Measurements from ENCODE around the gene EPN2.

DNA sequence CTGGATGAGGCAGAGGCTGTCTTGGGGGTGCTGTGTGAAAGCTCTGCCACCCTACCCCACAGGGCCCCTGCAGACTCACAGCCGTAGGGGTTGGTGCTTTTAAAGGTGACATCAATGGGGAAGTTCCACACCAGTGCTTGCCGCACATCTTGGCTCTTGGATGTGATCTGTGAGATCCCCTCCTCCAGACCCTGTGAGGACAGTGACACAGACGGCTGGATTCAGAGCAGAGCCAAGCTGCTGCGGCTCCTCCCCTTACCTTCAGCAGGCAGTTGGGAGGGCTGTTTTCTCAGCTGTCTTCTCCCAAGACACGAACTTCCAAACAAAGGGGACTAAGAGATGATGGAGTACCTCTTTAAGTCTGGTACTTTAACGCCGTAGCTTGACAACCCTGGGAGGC, 120.6 kb downstream of the EPN2 start:
- TF ChIP-seq, protein P1, sequence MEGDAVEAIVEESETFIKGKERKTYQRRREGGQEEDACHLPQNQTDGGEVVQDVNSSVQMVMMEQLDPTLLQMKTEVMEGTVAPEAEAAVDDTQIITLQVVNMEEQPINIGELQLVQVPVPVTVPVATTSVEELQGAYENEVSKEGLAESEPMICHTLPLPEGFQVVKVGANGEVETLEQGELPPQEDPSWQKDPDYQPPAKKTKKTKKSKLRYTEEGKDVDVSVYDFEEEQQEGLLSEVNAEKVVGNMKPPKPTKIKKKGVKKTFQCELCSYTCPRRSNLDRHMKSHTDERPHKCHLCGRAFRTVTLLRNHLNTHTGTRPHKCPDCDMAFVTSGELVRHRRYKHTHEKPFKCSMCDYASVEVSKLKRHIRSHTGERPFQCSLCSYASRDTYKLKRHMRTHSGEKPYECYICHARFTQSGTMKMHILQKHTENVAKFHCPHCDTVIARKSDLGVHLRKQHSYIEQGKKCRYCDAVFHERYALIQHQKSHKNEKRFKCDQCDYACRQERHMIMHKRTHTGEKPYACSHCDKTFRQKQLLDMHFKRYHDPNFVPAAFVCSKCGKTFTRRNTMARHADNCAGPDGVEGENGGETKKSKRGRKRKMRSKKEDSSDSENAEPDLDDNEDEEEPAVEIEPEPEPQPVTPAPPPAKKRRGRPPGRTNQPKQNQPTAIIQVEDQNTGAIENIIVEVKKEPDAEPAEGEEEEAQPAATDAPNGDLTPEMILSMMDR (conservative IDR thresholded peaks at IDR 0.05 in 1 of 2, IDR thresholded peaks at IDR 0.05 in 1 of 2; ENCODE audit: low read depth in 1 of 2, low read length in 2 of 2), result no peak
- TF ChIP-seq EZH2 (IDR thresholded peaks at IDR 0.05; ENCODE audit: low read length, missing control alignments), result no peak
